HG03108 (cell line): ENCODE data around the gene PPP3R1.

ENCODE experiments used
- ATAC-seq: cut with Tn5 transposase; IDR thresholded peaks from one replicate; pipeline ENCODE4 v1.9.1; 2021; ENCODE audit warnings: moderate library complexity; ENCODE audit not compliant: unreplicated experiment

Gene PPP3R1

GRCh38 chr2:68236103-68236734, 16.1 kb downstream of the PPP3R1 start:
- ATAC-seq, result no peak

DNA sequence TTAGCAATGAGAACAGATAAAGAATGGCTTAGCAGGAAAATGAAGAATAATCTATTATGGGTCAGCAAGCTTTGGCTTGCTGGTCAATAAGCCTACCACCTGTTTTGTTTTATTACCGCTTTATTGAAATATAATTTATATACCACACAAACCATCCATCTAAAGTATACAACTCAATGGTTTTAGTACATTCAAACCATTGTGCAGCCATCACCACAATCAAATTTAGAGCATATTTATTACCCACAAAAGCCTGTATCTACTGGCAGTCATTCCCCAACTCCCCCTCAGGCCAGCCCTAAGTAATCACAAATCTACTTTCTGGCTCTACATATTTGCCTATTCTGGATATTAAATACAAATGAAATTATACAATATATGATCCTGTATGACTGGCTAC, 17.2 kb downstream of the PPP3R1 start:
- ATAC-seq, result no peak

- no peak for ATAC-seq
Observed at GRCh38 chr2:68234405-68234804, 17.9 kb downstream of the PPP3R1 start.

DNA sequence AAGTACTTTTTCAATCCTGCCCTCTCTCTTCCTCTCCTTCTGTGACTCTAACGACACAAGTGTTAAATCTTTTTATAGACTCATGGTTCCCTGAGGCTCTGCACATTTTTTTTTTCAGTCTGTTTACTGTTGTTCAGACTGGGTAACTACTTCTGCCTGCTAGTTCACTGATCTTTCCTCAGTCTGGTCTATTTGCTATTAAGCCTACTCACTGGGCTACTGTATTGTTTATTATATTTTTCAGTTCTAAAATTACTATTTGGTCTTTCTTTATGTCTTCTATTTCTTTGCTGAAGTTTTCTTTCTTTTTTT, 21.3 kb downstream of the PPP3R1 start:
- no peak for ATAC-seq

DNA sequence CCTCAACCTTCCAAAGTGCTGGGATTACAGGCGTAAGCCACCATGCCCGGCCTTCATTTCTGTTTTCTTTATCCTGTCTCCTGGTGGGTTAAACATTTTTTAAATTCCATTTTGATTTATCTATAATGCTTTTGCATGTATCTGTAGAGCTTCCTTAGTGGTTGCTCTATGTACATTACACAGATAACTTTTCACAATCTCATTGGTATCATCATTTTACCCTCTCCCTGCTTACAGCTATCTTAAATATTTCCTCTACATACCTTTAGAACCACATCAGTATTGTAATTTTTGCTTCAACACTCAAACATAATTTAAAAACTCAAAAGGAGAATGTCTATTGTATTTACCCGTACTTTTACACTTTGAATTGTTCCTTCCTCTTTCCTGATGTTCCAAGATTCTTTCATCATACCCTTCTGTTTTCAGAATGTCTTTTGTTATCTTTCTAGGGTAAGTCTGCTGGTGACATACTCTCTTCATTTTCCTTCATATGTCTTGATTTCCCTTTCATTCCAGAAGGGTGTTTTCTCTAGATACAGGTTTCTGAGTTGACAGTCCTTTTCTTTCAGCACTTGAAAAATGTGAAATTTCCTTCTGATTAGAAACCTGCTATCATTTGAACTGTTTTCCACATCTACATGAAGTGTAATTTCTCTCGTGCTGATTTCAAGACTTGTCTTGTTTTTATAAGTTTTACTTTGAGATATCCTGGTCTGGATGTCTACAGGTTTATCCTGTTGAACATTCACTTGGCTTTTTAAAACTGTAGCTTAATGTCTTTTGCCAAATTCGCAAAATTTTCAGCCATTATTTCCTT, 21.9 kb downstream of the PPP3R1 start:
- no peak for ATAC-seq

- ATAC-seq, result no peak
Observed at GRCh38 chr2:68226794-68227193, 25.5 kb downstream of the PPP3R1 start.

DNA sequence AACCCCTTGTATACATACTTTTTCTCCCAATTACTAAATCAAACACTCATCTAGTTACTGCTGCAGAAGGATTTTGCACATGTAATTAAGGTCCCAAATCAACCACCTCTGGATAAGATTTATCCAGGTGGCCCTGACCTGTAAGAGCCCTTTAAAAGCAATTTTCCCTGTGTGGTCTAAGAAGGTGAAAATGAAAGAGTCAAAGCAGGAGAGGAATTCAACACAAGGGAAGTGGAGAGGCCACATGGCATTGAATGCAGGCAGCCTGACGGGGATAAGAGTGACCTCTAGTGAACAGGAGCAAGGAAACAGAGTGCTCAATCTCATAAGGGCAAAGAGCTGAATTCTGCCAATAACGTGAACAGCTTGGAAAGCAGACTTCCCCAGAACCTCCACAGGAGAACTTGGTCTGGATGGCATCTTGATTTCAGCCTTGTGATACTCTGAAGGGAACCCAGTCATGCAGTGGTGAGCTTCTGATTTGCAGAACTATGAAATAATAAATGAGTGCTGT, 27.2 kb downstream of the PPP3R1 start:
- ATAC-seq, result peak; percentile 77

GRCh38 chr2:68223419-68223818, 28.9 kb downstream of the PPP3R1 start:
- ATAC-seq, result no peak

DNA sequence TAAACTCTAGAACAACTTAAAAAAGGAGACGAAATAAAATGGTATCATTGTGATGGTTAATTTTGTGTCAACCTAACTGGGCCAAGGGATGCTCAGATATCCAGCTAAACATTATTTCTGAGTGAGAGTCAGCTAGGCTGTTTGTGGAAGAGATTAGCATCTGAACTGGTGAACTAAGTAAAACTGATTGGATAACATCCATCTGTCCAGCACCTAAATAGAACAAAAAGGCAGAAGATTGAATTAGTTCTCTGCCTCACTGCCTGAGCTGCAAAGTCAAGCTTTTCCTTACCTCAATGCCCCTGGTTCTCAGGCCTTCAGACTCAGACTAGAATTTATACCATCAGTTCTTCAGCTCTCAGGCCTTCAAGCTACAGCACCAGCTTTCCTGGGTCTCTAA, 30.0 kb downstream of the PPP3R1 start:
- ATAC-seq, result no peak

DNA sequence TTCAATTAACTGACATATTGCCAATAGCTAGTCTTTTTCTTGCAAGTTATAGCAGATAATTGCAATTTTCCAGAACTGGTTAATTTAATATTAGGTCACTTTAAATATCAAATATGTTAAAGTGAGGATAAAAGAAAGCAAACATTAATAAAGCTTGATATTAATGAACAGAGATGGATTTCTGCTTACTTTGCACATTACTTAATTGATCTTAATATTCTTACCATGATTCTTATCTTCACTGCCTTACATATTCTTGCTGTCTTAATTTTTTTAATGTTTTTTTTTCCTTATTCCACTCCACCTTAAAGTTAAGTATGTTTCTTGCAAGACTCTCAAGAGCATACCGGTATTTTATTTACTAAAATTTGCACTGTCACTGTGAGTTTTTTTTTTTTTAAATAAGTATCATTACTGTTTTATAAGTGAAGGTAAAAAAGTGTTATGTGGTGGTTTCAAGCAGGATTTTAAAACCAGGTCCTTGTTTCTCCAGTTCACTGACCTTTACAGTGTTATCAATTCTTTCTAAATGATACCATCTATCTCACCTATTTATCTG, 33.9 kb downstream of the PPP3R1 start:
- ATAC-seq, result no peak

DNA sequence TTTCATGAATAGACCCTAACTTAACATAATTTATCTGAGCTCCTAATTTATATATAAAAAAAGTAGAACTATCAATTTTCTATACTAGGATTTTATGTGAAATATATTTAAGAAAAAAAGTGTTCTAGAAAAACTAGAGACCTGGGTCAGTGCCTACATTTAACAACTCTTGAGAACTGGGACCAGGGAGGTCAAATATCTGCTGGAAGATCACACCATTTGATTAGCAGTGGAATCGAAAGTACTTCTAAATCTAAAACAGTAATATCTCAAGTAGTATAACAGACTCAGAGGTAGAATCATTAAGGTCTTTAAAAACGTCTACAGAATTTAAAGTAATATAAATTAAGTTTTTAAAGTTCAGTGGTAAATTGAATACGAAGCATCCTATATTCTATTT, 34.6 kb downstream of the PPP3R1 start:
- no peak for ATAC-seq

DNA sequence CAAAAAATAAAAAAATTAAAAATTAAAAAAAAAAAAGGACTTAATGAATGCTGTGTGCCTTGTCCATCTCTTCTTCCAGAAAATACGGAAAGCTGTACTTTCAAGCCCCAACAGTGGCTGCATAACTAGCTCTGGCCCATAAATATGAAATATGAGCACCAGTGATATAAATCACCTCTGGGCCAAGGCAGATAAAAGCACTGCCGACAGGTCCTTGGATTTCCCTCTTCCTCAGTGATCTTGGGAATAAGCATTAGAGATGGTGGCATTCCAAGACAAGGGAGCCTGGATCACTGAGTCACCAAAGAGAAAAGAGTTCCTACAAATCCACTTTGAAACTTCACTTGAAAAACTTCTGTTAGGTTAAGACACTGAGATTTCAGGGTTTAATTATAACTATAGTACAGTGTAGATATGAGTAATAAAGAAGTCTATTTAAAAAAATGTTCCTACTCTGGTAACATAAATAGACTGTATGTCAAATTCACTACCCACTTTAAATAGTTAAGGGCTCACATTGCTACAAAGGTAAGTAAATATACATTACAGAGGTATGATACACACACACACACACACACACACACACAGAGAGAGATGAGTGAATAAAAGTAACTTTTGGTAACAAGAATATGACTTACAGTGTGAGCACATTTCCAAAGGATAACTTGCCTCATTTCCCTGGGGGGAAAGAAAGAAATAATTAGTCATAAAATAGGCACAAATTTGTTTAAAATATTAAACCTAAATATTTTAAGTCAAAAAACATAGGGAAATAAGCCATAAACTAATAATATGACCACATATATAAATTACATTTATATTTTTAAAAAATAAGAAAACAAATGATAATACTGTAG, 35.6 kb downstream of the PPP3R1 start:
- no peak for ATAC-seq

- peak; percentile 77 for ATAC-seq
Observed at GRCh38 chr2:68214381-68214780, 38.0 kb downstream of the PPP3R1 start.

DNA sequence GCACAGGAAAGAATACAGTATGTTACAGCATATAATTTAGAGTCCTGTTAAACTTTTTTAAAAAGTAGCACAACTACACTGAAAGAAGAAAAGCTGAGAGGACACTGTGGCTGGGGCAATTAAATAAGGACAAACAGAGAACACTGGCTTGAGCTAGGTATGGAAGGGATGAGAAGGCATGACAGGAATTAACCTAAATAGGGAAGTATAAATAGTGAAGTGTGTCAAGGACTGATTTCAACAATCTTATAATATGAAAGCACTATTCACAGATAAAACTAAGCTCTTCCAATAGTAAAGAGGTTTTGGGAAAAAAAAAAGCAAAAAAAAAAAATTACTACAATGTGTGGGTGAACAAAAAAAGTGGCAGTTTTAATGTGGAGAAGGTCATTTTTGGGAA, 45.5 kb downstream of the PPP3R1 start:
- no peak for ATAC-seq

- ATAC-seq, result peak; percentile 84
Observed at GRCh38 chr2:68203587-68203986, 48.7 kb downstream of the PPP3R1 start.

GRCh38 chr2:68200157-68200787, 52.1 kb downstream of the PPP3R1 start:
- no peak for ATAC-seq

GRCh38 chr2:68196120-68196716, 56.1 kb downstream of the PPP3R1 start:
- no peak for ATAC-seq

GRCh38 chr2:68195096-68195495, 57.2 kb downstream of the PPP3R1 start:
- ATAC-seq, result no peak

DNA sequence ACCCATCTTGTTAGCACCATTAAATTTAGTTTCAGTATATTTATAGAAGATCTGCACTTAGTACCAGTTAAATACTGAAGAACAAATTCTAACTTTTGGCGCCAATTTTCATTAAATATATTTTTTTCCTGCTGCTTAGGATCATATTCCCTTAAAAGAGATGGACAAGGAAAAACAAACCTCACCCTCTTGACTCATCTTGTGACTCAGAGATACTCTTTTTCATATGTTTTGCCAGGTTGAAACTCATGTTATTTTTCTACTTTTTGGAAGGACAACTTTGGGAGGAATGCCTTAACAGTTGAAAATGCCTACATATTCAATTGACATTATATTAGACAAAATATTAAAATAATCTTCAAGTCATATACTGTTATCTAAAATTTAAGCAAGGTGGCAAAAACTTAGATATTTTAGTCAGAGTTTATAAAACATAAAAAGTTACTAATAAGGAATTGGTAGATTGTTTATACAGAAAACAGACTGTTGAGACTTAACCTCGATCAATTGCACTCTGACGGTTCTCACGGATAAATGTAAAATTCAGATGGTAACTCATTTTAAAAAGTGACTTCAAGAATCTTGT, 58.5 kb downstream of the PPP3R1 start:
- ATAC-seq, result no peak

DNA sequence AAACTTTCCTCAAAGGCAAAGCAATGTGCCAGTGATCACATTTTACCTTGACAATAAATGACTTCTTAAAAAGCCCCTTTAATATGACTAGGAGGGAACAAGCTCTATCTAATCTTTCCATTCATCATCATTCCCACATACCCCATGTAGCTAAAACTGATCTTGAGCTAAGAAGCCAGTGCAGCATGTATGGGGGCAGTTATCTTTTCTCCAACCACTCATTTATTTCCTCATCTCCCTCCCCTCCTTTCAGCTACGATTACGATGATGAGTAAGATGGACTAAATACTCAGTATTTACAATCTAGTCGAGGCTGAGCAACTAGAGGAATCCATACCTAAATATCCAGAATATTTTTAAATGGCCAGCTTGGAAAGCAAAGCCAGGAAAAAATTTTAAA, 59.2 kb downstream of the PPP3R1 start:
- ATAC-seq, result no peak
